ENCODE measurements around the gene OR5M11.
"Not testable (repeated sequence)": the region's sequence is repeated elsewhere in the genome, so short reads cannot be mapped to it uniquely, and the experiment has no call there.

OR5M11 gene

GRCh38 chr11:56543157-56543556 is at the start of gene OR5M11:
OR5M11 (minus strand) TSS chr11:56543257; CDS start chr11:56543257, 0 bp downstream.
- no peak for DNase-seq (ENCODE audit: low spot score)

- DNase-seq (ENCODE audit: low spot score) = not testable (repeated sequence)
Measured at GRCh38 chr11:56592088-56592717, 49.1 kb upstream of the OR5M11 start.

- no peak for DNase-seq (ENCODE audit: low spot score)
Measured at GRCh38 chr11:56577621-56578020, 34.6 kb upstream of the OR5M11 start, which contains the start of gene OR5M10. OR5M10 (minus strand) TSS chr11:56577721; CDS start chr11:56577721, 0 bp downstream.

DNA sequence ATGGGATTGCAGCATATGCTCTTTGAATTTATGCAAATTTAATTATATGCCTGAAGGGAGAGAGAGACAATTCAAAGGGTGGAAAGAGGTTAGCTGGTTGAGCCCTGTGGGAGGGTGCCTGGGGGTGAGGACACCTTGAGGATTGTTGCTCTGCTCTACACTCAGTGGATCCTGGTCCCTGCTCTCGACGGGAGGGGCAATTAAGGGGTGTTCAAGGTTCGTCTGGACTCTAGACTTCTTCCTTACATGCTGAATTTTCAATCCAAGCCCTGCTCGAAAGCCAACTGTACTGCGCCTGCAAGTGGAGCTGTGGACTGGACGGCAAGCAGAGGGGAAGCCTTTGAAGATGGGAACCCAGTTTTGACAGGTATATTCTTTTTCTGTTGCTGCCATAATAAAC is 15.5 kb upstream of the OR5M11 start:
- DNase-seq (ENCODE audit: low spot score) = no peak

GRCh38 chr11:56554691-56555090 is 11.6 kb upstream of the OR5M11 start:
- not testable (repeated sequence) for DNase-seq (ENCODE audit: low spot score)

DNA sequence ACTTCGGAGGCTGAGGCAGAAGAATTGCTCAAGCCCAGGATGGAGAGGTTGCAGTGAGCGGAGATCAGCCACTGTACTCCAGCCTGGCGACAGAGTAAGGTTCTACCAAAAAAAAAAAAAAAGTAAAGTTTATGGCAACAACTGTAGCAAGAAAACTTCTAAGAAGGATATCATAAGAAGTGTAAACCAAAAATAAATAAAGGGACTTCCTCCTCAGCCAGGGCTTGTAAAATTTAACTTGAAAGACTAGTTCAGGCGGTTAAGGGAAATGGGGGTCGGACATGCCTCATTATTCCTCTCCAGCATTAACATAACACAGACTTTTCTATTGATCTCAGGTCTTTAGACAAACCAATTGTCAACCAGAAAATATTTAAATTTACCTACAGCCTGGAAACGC is 2.5 kb upstream of the OR5M11 start:
- no peak for DNase-seq (ENCODE audit: low spot score)

DNA sequence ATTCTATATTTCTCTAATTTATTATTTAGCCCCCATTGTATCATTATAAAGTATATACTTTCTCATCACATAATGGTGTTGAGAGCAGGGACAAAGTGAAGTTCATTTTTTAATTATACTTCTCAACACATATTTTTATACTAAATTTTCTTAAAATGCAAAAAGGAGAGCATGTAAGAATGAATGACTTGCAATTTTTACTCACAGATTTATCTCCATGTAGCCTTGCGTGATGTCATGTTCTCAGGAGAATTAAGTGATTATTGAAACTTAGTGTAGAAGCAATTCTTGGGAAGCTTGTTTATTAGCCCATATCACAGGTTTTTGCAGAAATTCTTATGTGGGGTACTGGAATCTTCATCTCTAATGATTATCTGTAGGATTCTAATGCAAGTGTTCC is 682 bp upstream of the OR5M11 start:
- no peak for DNase-seq (ENCODE audit: low spot score)

DNA sequence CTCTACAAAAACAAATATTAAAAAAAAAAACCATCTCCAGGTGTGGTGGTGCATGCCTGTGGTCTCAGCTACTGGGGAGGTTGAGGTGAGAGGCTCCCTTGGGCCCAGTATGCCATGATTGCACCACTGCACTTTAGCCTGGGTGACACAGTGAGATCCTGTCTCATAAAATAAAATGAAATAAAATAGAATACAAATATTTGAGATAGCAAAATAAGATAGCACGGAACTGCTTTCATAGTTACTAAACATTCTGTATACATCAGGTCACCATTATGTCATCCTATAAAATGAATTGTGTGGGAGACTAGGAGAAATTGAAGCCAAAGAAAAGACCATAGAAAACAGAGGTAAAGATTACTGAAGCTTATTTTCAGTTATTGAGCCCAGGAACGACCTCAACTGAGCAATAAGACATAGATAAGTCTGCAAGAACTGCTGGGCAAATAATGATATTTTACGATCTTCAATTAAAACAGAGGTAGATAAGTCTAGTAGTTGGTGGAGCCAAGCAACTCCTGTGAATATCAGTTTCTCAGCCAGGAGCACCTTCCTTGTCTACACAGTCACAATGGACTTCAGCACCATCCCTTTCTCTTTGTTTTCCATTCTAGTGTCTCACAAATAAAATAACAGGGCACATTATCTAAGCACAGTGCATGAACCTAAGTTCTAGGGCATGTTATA is 9.9 kb downstream of the OR5M11 start:
- no peak for DNase-seq (ENCODE audit: low spot score)

DNA sequence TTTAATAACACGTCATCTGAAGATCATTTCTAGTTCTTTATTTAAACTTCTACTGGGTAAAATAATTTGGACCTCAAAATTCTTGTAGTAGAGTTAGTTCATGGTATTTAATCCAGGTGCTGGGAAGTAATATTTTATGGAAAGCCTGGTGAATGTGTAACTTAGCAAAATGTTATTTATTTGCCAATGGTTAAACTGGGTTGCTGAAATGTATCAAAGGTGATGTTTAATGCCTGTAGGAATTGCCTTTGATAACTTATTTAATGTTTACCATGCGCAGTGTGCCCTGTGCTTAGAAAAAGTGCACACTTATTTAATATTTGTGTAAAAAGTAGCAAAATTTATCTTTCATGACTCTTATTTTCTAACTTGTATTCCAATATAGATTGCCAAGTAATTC is 11.2 kb downstream of the OR5M11 start:
- DNase-seq (ENCODE audit: low spot score) = no peak

- no peak for DNase-seq (ENCODE audit: low spot score)
Measured at GRCh38 chr11:56522008-56522407, 21.0 kb downstream of the OR5M11 start.

DNA sequence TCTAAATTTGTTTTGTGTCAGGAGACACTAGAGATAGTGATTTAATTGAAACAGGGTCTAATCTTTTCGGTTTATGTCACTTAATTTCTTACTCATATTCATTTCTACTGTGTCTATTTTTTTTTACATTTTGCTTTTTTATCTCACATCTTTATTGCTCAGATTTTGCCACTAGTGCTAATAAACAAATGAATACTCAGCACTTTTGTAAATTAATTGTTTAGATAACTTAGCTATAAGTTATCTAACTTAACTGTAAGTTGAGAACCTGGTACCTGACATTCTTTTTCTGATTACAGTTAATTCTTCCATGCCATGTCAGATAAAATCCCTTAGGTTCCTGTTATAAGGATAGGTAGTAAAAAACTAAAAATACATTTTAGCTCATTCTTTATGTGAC is 29.8 kb downstream of the OR5M11 start:
- DNase-seq (ENCODE audit: low spot score) = no peak

- DNase-seq (ENCODE audit: low spot score) = no peak
Measured at GRCh38 chr11:56509439-56509838, 33.6 kb downstream of the OR5M11 start.

DNA sequence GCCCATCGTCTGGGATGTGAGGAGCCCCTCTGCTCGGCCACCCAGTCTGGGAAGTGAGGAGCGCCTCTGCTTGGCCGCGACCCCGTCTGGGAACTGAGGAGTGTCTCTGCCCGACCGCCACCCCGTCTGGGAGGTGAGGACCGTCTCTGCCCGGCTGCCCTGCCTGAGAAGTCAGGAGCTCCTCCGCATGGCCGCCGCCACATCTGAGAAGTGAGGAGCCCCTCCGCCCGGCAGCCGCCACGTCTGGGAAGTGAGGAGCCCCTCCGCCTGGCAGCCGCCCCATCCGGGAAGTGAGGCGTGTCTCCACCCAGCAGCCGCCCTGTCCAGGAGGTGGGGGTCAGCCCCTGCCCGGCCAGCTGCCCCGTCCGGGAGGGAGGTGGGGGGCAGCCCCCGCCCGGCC is 46.0 kb downstream of the OR5M11 start:
- no peak for DNase-seq (ENCODE audit: low spot score)

DNA sequence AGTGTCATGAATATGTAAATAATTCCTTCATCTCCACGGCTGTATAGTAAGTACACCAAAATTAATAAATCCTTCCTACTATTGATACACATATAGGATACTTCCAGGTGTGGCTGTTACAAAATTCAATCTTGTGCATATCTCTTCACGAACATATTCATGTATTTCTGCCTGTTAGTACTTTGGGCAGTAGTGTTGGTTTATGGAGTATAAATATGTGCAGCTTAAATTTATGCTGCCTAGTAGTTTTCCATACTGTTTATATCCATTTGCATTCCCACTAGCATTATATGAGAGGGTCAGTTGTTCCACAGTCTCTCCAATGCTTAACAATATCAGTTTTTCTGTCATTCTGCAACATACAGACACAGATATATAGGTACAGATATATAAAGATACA is 47.9 kb downstream of the OR5M11 start:
- DNase-seq (ENCODE audit: low spot score) = no peak
